HepG2 (cell line): ENCODE measurements around the gene DLX1. TPM values are rescaled to one million over a fixed set of nuclear protein-coding genes. Genes with fewer than 3 reads are reported as not detected.

Experiments
- DNMT3B ChIP-seq: conservative IDR thresholded peaks from 2 replicates; pipeline ENCODE4 v1.6.1; 2016; ENCODE audit warnings: missing biosample characterization, control low read depth
- FUBP1 ChIP-seq: sonication (generic); formaldehyde crosslinking; IDR thresholded peaks from 2 replicates; pipeline ENCODE4 v1.5.1; 2020; ENCODE audit warnings: missing genetic modification reagents, mild to moderate bottlenecking, borderline replicate concordance
- KAT8 ChIP-seq: IDR thresholded peaks from 2 replicates; pipeline ENCODE4 v1.6.1; 2016; ENCODE audit warnings: missing genetic modification reagents, missing compliant biosample characterization
- MAFK ChIP-seq, 2 experiments: IDR thresholded peaks in 1 of 2; conservative IDR thresholded peaks in 1 of 2; 2 replicates each; pipeline ENCODE4 v1.6.1; 2011; ENCODE audit warnings: improper control_type of control experiment in 2 of 2, low read length in 2 of 2
- NFAT5 ChIP-seq: sonication (generic); formaldehyde crosslinking; IDR thresholded peaks from 2 replicates; pipeline ENCODE4 v1.4.0; 2020; ENCODE audit warnings: missing genetic modification reagents
- PRDM4 ChIP-seq: sonication (generic); formaldehyde crosslinking; IDR thresholded peaks from 2 replicates; pipeline ENCODE4 v1.9.0; 2021; ENCODE audit warnings: missing genetic modification reagents, borderline replicate concordance
- SMARCE1 ChIP-seq: fragments of 450-650 bp; IDR thresholded peaks from 2 replicates; pipeline ENCODE4 v1.6.1; 2017; ENCODE audit warnings: borderline replicate concordance
- SNAI1 ChIP-seq: sonication (generic); formaldehyde crosslinking; IDR thresholded peaks from 2 replicates; pipeline ENCODE4 v1.5.0; 2020; ENCODE audit warnings: mild to moderate bottlenecking, missing genetic modification reagents, borderline replicate concordance
- ZNF629 ChIP-seq: sonication (generic); formaldehyde crosslinking; conservative IDR thresholded peaks from 2 replicates; pipeline ENCODE4 v1.5.0; 2020; ENCODE audit warnings: missing genetic modification reagents
- polyA plus RNA-seq, 8 experiments: library from polyadenylated mRNA; depleted of rRNA in 3 of 8; stranded (reverse) in 7 of 8; unstranded in 1 of 8; fragments of >200 nt; fragmentation: Illumina TruSeq in 4 of 8; extraction: Trizol in 4 of 8; gene quantifications; 2 replicates each; pipeline versions ENCODE4 v1.2.1 to v1.2.3, GENCODE V29; 2011 to 2016; ENCODE audit warnings: low read depth in 4 of 8, missing spikeins in 1 of 8, mixed read lengths in 1 of 8; ENCODE audit not compliant: insufficient read depth in 1 of 8
- total RNA-seq, 5 experiments: library from RNA; depleted of rRNA; stranded (reverse); fragments of >200 nt; fragmentation: Illumina TruSeq; extraction: Trizol; gene quantifications; 2 replicates each; pipeline ENCODE4 v1.2.3, GENCODE V29; 2016; ENCODE audit warnings: low read depth in 1 of 5
- TF ChIP-seq, protein P1 (sequence below): sonication (generic); formaldehyde crosslinking; IDR thresholded peaks from 2 replicates; pipeline ENCODE4 v1.4.0; 2020; ENCODE audit warnings: missing genetic modification reagents
- TF ChIP-seq, protein P2 (sequence below): sonication (generic); formaldehyde crosslinking; IDR thresholded peaks from 2 replicates; pipeline ENCODE4 v1.8.0; 2022; ENCODE audit warnings: missing genetic modification reagents, mild to moderate bottlenecking, borderline replicate concordance

Gene DLX1
- total and polyA plus RNA-seq, 2 of the 13 experiments (the other 11 are each of a cell fraction or from before 2014, with no cell fraction given), result 0.18 to 0.86 TPM

- TF ChIP-seq FUBP1 (CRISPR knock-in tag) (no peak), PRDM4 (CRISPR knock-in tag) (no peak), KAT8 (no peak), SMARCE1 (no peak), MAFK (conservative IDR thresholded peaks at IDR 0.05 in 1 of 2, IDR thresholded peaks at IDR 0.05 in 1 of 2; ENCODE audit: low read length in 2 of 2) (no peak), SNAI1 (CRISPR knock-in tag) (no peak), ZNF629 (CRISPR knock-in tag) (no peak), NFAT5 (no peak), DNMT3B (CRISPR knock-in tag) (no peak)
- TF ChIP-seq, protein P1, sequence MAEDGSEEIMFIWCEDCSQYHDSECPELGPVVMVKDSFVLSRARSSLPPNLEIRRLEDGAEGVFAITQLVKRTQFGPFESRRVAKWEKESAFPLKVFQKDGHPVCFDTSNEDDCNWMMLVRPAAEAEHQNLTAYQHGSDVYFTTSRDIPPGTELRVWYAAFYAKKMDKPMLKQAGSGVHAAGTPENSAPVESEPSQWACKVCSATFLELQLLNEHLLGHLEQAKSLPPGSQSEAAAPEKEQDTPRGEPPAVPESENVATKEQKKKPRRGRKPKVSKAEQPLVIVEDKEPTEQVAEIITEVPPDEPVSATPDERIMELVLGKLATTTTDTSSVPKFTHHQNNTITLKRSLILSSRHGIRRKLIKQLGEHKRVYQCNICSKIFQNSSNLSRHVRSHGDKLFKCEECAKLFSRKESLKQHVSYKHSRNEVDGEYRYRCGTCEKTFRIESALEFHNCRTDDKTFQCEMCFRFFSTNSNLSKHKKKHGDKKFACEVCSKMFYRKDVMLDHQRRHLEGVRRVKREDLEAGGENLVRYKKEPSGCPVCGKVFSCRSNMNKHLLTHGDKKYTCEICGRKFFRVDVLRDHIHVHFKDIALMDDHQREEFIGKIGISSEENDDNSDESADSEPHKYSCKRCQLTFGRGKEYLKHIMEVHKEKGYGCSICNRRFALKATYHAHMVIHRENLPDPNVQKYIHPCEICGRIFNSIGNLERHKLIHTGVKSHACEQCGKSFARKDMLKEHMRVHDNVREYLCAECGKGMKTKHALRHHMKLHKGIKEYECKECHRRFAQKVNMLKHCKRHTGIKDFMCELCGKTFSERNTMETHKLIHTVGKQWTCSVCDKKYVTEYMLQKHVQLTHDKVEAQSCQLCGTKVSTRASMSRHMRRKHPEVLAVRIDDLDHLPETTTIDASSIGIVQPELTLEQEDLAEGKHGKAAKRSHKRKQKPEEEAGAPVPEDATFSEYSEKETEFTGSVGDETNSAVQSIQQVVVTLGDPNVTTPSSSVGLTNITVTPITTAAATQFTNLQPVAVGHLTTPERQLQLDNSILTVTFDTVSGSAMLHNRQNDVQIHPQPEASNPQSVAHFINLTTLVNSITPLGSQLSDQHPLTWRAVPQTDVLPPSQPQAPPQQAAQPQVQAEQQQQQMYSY (CRISPR knock-in tag), result no peak
- TF ChIP-seq, protein P2, sequence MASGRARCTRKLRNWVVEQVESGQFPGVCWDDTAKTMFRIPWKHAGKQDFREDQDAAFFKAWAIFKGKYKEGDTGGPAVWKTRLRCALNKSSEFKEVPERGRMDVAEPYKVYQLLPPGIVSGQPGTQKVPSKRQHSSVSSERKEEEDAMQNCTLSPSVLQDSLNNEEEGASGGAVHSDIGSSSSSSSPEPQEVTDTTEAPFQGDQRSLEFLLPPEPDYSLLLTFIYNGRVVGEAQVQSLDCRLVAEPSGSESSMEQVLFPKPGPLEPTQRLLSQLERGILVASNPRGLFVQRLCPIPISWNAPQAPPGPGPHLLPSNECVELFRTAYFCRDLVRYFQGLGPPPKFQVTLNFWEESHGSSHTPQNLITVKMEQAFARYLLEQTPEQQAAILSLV, result peak; percentile 48; the same call in 1 of the 2 replicates
Observed at GRCh38 chr2:172098650-172099471, 13.6 kb downstream of the DLX1 start (continued).
